GM12878 (cell line): ENCODE results near the gene MLXIPL. TPM values are rescaled to one million over a fixed set of nuclear protein-coding genes. Genes with fewer than 3 reads are reported as not detected.

ENCODE experiments used
- ATAC-seq: fragments of 200-7000 bp; cut with Tn5 transposase; 3 replicates; pipeline ENCODE4 v1.9.1; 2020; ENCODE audit warnings: mild to moderate bottlenecking, moderate library complexity
- BruUV-seq: library from RNA; stranded (reverse); fragments of 400-500 nt; replicated peaks from 2 replicates; lab custom pipeline; 2021; lab: Mats Ljungman, UMichigan
- CTCF ChIA-PET: fragments of 300-600 bp; sonication (Branson Sonifier 250); formaldehyde crosslinking; extraction: SDS; loops from one replicate; lab custom pipeline; 2021; ENCODE audit warnings: inconsistent platforms; lab: Yijun Ruan, JAX
- POLR2A ChIA-PET: fragments of 350-600 bp; formaldehyde crosslinking; extraction: SDS; loops from one replicate; lab custom pipeline; 2021; ENCODE audit warnings: inconsistent platforms; lab: Charles Lee
- RAD21 ChIA-PET: fragments of 300-600 bp; sonication (Branson Sonifier 250); formaldehyde crosslinking; loops from one replicate; lab custom pipeline; 2023; ENCODE audit warnings: antibody characterized with exemption; ENCODE audit not compliant: unreplicated experiment; lab: Charles Lee
- SMC1A ChIA-PET: fragments of 300-600 bp; sonication (Branson Sonifier 250); formaldehyde crosslinking; loops from one replicate; lab custom pipeline; 2023; ENCODE audit not compliant: unreplicated experiment, uncharacterized antibody; lab: Charles Lee
- DNase-seq: peaks from one replicate; pipeline ENCODE4 v3.0.0-alpha.2; 2011; ENCODE audit warnings: low read depth, low spot score
- FAIRE-seq: peaks from 3 replicates; lab custom pipeline; 2011; peaks lifted over from hg19 to GRCh38; lab: Jason Lieb, UNC
- H2AFZ ChIP-seq: 2 replicates; pipeline ENCODE4 v1.6.0; 2011; ENCODE audit warnings: low read depth, low read length, control low read depth; ENCODE audit not compliant: control insufficient read depth
- H3K27ac ChIP-seq: 2 replicates; pipeline ENCODE4 v1.5.1; 2011; ENCODE audit warnings: control low read depth; ENCODE audit not compliant: control insufficient read depth, insufficient read depth
- H3K27me3 ChIP-seq, 2 experiments: replicated peaks in 1 of 2; 2 replicates each; pipeline versions ENCODE4 v1.6.0 to v1.6.1; 2011; ENCODE audit warnings: low read length in 1 of 2; ENCODE audit not compliant: control insufficient read depth in 2 of 2, insufficient read depth in 2 of 2
- H3K36me3 ChIP-seq, 2 experiments: 2 replicates each; pipeline ENCODE4 v1.5.1; 2011; ENCODE audit warnings: low read length in 1 of 2; ENCODE audit not compliant: control insufficient read depth in 2 of 2, insufficient read depth in 2 of 2
- H3K4me1 ChIP-seq: 2 replicates; pipeline ENCODE4 v1.6.1; 2011; ENCODE audit warnings: mild to moderate bottlenecking, low read length, moderate library complexity, mixed read lengths; ENCODE audit not compliant: control insufficient read depth, insufficient read depth
- H3K4me2 ChIP-seq: 2 replicates; pipeline ENCODE4 v1.6.0; 2011; ENCODE audit warnings: control low read depth; ENCODE audit not compliant: control insufficient read depth, insufficient read depth
- H3K4me3 ChIP-seq: fragments of 200-600 bp; sonication (generic); 2 replicates; pipeline ENCODE4 v1.5.1; 2016
- H3K79me2 ChIP-seq: 2 replicates; pipeline ENCODE4 v1.6.0; 2011; ENCODE audit warnings: low read length; ENCODE audit not compliant: control insufficient read depth, insufficient read depth
- H3K9ac ChIP-seq: 2 replicates; pipeline ENCODE4 v1.8.0; 2011; ENCODE audit warnings: low read length, control low read depth, mixed read lengths; ENCODE audit not compliant: control insufficient read depth, insufficient read depth
- H3K9me3 ChIP-seq: replicated peaks from 3 replicates; pipeline ENCODE4 v1.5.1; 2011; ENCODE audit warnings: mild to moderate bottlenecking, low read length; ENCODE audit not compliant: control insufficient read depth, insufficient read depth
- H4K20me1 ChIP-seq: 2 replicates; pipeline ENCODE4 v1.6.0; 2011; ENCODE audit not compliant: control insufficient read depth, insufficient read depth
- CEBPB ChIP-seq, 2 experiments: fragments of 150-350 bp in 1 of 2; IDR thresholded peaks; 2 replicates each; pipeline ENCODE4 v1.6.1; 2012 to 2014; ENCODE audit warnings: low read depth in 2 of 2, low read length in 2 of 2, borderline replicate concordance in 1 of 2, inconsistent platforms in 1 of 2
- CTCF ChIP-seq, 3 experiments: IDR thresholded peaks in 2 of 3; conservative IDR thresholded peaks in 1 of 3; 2 replicates each; pipeline ENCODE4 v1.5.1; 2011; ENCODE audit warnings: low read depth in 3 of 3, low read length in 3 of 3, mild to moderate bottlenecking in 3 of 3, control low read depth in 2 of 3, moderate library complexity in 2 of 3, inconsistent platforms in 1 of 3, mixed read lengths in 1 of 3; ENCODE audit not compliant: control insufficient read depth in 2 of 3, insufficient read depth in 1 of 3; ENCODE audit errors: extremely low read depth in 1 of 3
- HCFC1 ChIP-seq: fragments of 150-350 bp; IDR thresholded peaks from 2 replicates; pipeline ENCODE4 v1.6.1; 2014; ENCODE audit warnings: low read length
- MYB ChIP-seq: fragments of 150-350 bp; IDR thresholded peaks from 2 replicates; pipeline ENCODE4 v1.6.1; 2014; ENCODE audit warnings: mild to moderate bottlenecking, low read depth, low read length, borderline replicate concordance
- NBN ChIP-seq: fragments of 450-650 bp; IDR thresholded peaks from 2 replicates; pipeline ENCODE4 v1.6.1; 2016
- POU2F2 ChIP-seq: IDR thresholded peaks from 3 replicates; pipeline ENCODE4 v1.6.1; 2011; ENCODE audit warnings: low read depth, mild to moderate bottlenecking, low read length, borderline replicate concordance
- RELA ChIP-seq: fragments of 450-650 bp; IDR thresholded peaks from 2 replicates; pipeline ENCODE4 v1.8.0; 2014; ENCODE audit warnings: borderline replicate concordance; ENCODE audit not compliant: partially characterized antibody
- RELB ChIP-seq: fragments of 450-650 bp; IDR thresholded peaks from 2 replicates; pipeline ENCODE4 v1.6.1; 2017; ENCODE audit warnings: low read depth, mild to moderate bottlenecking, moderate library complexity
- USF1 ChIP-seq: IDR thresholded peaks from 2 replicates; pipeline ENCODE4 v1.6.1; 2011; ENCODE audit warnings: borderline replicate concordance, low read depth, mild to moderate bottlenecking, moderate library complexity, mixed read lengths, low read length; ENCODE audit not compliant: insufficient read depth; ENCODE audit errors: extremely low read length
- WRNIP1 ChIP-seq: IDR thresholded peaks from 2 replicates; pipeline ENCODE4 v1.6.1; 2011; ENCODE audit warnings: low read depth, low read length, improper control_type of control experiment, borderline replicate concordance
- YBX1 ChIP-seq: fragments of 450-650 bp; IDR thresholded peaks from 2 replicates; pipeline ENCODE4 v1.6.1; 2016; ENCODE audit warnings: antibody characterized with exemption
- ZBED1 ChIP-seq: IDR thresholded peaks from 2 replicates; pipeline ENCODE4 v1.6.1; 2016; ENCODE audit warnings: borderline replicate concordance
- ZBTB40 ChIP-seq: fragments of 450-650 bp; IDR thresholded peaks from 2 replicates; pipeline ENCODE4 v1.6.1; 2016; ENCODE audit warnings: mild to moderate bottlenecking, moderate library complexity, borderline replicate concordance
- ZNF384 ChIP-seq: IDR thresholded peaks from 2 replicates; pipeline ENCODE4 v1.6.1; 2012; ENCODE audit warnings: low read depth, mild to moderate bottlenecking, low read length, improper control_type of control experiment, borderline replicate concordance
- WGBS: methylation state at CpG from one replicate; pipeline ENCODE4 v1.1.6; 2016; ENCODE audit warnings: low lambda C conversion rate; ENCODE audit not compliant: insufficient replicate concordance, insufficient coverage; ENCODE audit errors: missing lambda C conversion rate; 5-methylcytosine and 5-hydroxymethylcytosine counted together
- in situ Hi-C: fragments of 300-500 bp; cut with MboI; formaldehyde crosslinking; loops from 9 replicates; pipeline ENCODE4 v1.14.3; 2018; ENCODE audit warnings: mixed read lengths
- intact Hi-C: fragments of 100-400 bp; cut with micrococcal nuclease; formaldehyde crosslinking; loops from one replicate; pipeline ENCODE4 v1.14.2; 2022; ENCODE audit not compliant: unreplicated experiment
- polyA plus RNA-seq, 11 experiments: library from polyadenylated mRNA; depleted of rRNA in 4 of 11; unstranded in 6 of 11; stranded (reverse) in 5 of 11; fragments of >200 nt; fragmentation: Nextera tagmentation in 4 of 11; fragmentation: Illumina TruSeq in 1 of 11; extraction: Ambion mirVana in 4 of 11; extraction: Trizol in 1 of 11; gene quantifications; 1 replicate in 1 of 11; 2 replicates in 10 of 11; pipeline versions ENCODE4 v1.2.1 to v1.2.3, GENCODE V29; 2011 to 2016; ENCODE audit warnings: inconsistent platforms in 2 of 11, missing spikeins in 2 of 11, low read depth in 1 of 11
- total RNA-seq, 4 experiments: library from RNA; depleted of rRNA in 3 of 4; stranded (reverse); fragments of >200 nt in 3 of 4; fragmentation: Illumina TruSeq in 1 of 4; extraction: Trizol in 1 of 4; gene quantifications; 2 replicates each; pipeline versions ENCODE4 v1.2.1 to v1.2.3, GENCODE V29; 2013 to 2021

The MLXIPL gene
- total and polyA plus RNA-seq, 10 of the 15 experiments (the other 5 are each of a cell fraction or from before 2014, with no cell fraction given) = 0.21 TPM; not detected in 9

- H3K4me3 ChIP-seq = no peak overlapping the region
- no peak overlapping the region for H3K9ac ChIP-seq
- DNase-seq (no peak), ATAC-seq (no peak), FAIRE-seq (no peak)
- ChIA-PET CTCF (interaction anchor here (1.5 to 2.9 kb wide), 15 partner anchors 7 to 139 kb away, joined by 5 to 34 read pairs (median 12); partner anchors contain the start of genes ABHD11, STX1A and VPS37D), RAD21 (interaction anchor here (1.8 to 2.4 kb wide), 2 partner anchors 123 to 129 kb away, joined by 10 to 13 read pairs; no protein-coding TSS in a partner anchor), POLR2A (interaction anchor here (0.7 kb wide), 1 partner anchor 117 kb away, joined by 3 read pairs; no protein-coding TSS in a partner anchor), SMC1A (interaction anchor here (1.3 to 2.8 kb wide), 3 partner anchors 119 to 128 kb away, joined by 3 to 17 read pairs (median 13); no protein-coding TSS in a partner anchor)
- no peaks in the 10 kb centered on the region for H3K79me2 ChIP-seq
- H3K4me2 ChIP-seq = no peak overlapping the region
- in situ Hi-C loops (loop anchor here (5.0 kb wide), 2 partner anchors 127 to 252 kb away; no protein-coding TSS in a partner anchor), intact Hi-C loops (loop anchor here (2.0 to 5.0 kb wide), 2 partner anchors 129 to 252 kb away; no protein-coding TSS in a partner anchor)
- H2AFZ ChIP-seq = no peak overlapping the region
- H3K9me3 ChIP-seq = no peaks in the 10 kb centered on the region
- H4K20me1 ChIP-seq = no peaks in the 10 kb centered on the region
- no peaks in the 10 kb centered on the region; a peak in 1 of 4 replicates for H3K27me3 ChIP-seq
- BruUV-seq = no TSS peak
- 45% methylated on average over 20 of the region's 23 CpGs for WGBS
- no peak overlapping the region for H3K27ac ChIP-seq
- H3K36me3 ChIP-seq = no peaks in the 10 kb centered on the region
- H3K4me1 ChIP-seq = no peaks in the 10 kb centered on the region
- no peak for TF ChIP-seq MYB
- no peak for TF ChIP-seq CTCF (IDR thresholded peaks at IDR 0.05 in 2 of 3, conservative IDR thresholded peaks at IDR 0.05 in 1 of 3; ENCODE audit: control insufficient read depth in 2 of 3, extremely low read depth in 1 of 3, insufficient read depth in 1 of 3, low read depth in 3 of 3, low read length in 3 of 3)
- TF ChIP-seq USF1 = no peak
- no peak for TF ChIP-seq RELA
- TF ChIP-seq YBX1 = no peak
- no peak for TF ChIP-seq RELB
- no peak for TF ChIP-seq WRNIP1
- TF ChIP-seq HCFC1 = no peak
- no peak for TF ChIP-seq NBN
- TF ChIP-seq ZNF384 = no peak
- no peak for TF ChIP-seq CEBPB (IDR thresholded peaks at IDR 0.05; ENCODE audit: borderline replicate concordance in 1 of 2, low read depth in 2 of 2, low read length in 2 of 2)
- no peak for TF ChIP-seq POU2F2
- no peak for TF ChIP-seq ZBTB40
- TF ChIP-seq ZBED1 = no peak
These were observed 18.6 kb downstream of the MLXIPL start for GRCh38 chr7:73605601-73606220.
